ENCODE results near the gene MAP3K19.
"Not testable (repeated sequence)": the region's sequence is repeated elsewhere in the genome, so short reads cannot be mapped to it uniquely, and the experiment has no call there.

MAP3K19 gene

DNA sequence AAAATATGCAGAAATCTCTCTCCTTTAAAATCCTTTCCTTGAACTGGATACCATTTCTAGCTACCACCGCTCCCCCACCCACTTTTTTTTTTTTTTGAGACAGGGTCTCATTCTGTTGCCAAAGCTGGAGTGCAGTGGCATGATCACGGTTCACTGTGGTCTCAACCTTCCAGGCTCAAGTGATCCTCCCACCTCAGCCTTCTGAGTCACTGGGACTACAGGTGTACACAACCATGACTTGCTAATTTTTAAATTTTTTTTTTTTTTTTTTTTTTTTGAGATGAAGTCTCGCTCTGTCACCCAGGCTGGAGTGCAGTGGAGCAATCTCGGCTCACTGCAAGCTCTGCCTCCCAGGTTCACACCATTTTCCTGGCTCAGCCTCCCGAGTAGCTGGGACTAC, 70.1 kb downstream of the MAP3K19 start:
- DNase-seq, result not testable (repeated sequence)

- DNase-seq, result no peak
Measured at GRCh38 chr2:134976074-134976702, 71.1 kb downstream of the MAP3K19 start.

DNA sequence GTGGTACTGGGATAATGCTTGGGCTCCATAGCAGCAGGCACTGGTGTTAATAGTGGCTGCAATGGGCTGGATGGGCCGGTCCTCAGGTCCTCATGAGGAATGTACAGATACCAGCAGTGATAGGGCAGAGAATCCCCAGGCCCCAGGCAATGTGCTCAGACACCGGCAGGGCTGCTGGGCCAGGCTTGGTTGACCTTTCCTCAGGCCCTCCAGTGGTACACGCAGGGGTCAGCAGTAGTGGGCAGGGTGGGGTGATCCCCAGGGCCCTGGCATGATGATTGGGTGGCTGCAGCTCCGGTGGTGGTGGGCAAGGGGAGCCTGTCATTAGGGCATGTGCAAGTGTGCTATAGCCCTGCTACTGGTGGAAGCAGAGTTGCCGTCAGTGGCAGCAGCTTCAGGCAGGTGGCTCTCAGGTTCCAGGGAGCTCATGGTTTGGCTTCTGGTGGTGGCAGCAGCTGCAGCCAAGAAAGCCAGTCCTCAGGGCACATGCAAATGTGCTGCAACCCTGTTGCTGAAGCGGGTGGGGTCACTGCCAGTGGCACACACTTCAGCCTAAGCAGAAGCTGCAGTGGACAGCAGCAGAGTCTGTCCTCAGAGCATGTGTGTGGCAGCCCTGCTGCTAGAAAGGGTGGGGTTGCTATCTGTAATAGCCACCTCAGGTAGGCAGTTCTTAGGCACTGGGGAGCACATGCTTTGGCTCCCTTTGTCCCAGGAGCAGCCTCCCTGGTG, 71.8 kb downstream of the MAP3K19 start:
- no peak for DNase-seq

DNA sequence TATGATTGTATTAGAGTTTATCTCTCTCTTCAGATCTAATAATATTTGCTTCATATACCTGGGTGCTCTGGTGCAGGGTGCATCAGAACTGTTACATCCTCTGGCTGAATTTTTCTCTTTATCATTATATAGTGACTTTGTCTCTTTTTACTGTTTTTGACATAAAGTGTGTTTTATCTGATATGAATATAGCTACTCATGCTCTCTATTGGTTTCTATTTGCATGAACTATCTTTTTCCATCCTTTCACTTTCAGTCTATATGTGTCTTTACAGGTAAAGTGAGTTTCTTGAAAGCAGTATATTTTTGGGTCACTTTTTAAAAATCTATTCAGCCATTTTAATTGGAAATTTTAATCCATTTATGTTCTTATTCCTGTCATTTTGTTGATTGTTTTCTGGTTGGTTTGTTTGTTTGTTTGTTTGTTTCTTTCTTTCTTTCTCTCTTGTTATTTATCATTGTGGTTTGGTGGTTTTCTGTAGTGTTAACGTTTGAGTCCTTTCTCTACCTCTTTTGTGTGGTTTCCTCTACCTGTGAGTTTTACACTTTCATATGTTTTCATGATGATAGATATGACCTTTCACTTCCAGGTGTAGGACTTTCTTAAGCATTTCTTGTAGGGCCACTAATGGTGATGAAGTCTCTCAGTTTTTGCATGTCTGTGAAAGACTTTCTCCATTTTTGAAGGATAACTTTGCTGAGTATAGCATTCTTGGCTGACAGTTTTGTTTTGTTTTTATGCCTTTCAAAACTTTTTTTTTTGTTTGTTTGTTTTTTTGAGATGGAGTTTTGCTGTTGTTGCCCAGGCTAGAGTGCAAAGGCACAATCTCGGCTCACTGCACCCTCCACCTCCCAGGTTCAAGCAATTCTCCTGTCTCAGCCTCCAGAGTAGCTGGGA, 73.8 kb downstream of the MAP3K19 start:
- DNase-seq, result no peak

DNA sequence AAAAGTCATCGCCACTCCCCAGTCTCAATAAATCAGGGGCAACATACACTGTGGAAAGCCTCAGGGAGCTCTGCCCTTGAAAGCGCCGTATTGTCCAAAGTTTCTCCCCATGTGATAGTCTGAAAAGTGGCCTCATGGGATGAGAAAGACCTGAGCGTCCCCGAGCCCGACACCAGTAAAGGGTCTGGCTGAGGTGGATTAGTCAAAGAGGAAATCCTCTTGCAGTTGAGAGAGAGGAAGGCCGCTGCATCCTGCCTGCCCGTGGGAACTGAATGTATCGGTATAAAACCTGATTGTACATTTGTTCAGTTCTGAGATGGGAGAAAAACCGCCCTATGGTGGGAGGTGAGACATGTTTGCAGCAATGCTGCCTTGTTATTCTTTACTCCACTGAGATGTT, 80.1 kb downstream of the MAP3K19 start:
- not testable (repeated sequence) for DNase-seq

- DNase-seq, result no peak
Measured at GRCh38 chr2:134957477-134957876, 89.8 kb downstream of the MAP3K19 start.

DNA sequence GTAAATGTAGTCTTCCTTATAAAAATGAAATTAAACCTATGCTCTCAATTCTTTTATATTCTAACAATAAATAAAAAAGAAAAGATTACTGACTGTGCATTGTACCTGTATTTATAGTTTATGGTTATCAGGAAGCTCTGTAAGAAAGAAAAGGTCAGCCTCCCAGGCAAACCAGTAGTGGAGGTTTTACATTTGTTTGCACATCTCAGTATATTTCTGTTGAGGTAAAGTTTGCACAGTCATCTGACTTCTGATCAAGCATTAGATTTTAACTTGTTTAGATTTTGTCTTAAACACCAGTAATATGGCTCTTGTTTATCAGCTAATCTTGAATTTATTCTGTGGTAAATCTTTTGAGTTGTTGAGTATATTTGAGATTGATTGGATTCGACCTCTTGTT, 91.5 kb downstream of the MAP3K19 start:
- no peak for DNase-seq

DNA sequence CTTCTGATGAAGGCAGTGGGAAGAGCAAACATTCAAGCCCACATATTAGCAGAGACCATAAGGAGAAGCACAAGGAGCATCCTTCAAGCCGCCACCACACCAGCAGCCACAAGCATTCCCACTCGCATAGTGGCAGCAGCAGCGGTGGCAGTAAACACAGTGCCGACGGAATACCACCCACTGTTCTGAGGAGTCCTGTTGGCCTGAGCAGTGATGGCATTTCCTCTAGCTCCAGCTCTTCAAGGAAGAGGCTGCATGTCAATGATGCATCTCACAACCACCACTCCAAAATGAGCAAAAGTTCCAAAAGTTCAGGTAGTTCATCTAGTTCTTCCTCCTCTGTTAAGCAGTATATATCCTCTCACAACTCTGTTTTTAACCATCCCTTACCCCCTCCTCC, 93.2 kb downstream of the MAP3K19 start:
- no peak for DNase-seq

GRCh38 chr2:134952608-134953007, 94.6 kb downstream of the MAP3K19 start:
- no peak for DNase-seq

DNA sequence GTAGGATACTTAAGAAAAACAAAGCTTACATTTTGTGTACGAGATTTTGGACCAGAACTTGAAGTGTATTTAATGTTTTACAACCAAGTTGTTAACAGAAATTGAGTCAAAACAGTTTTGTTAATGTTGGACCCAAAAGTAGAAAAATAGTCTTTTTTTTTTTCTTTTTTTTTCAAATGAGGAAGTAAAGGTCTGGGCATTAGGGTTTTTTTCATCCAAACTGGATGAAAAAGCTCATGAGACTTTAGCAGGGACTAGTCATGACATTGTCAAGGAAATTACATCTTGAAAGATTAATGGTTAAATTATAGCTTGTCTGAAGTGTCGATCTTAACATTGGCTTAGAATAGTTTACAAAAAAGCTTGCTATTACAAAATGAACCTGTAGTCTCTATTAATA, 96.4 kb downstream of the MAP3K19 start:
- DNase-seq, result no peak

GRCh38 chr2:134949981-134950708, 97.1 kb downstream of the MAP3K19 start:
- no peak for DNase-seq

GRCh38 chr2:134946073-134946472, 101.2 kb downstream of the MAP3K19 start:
- DNase-seq, result no peak

DNA sequence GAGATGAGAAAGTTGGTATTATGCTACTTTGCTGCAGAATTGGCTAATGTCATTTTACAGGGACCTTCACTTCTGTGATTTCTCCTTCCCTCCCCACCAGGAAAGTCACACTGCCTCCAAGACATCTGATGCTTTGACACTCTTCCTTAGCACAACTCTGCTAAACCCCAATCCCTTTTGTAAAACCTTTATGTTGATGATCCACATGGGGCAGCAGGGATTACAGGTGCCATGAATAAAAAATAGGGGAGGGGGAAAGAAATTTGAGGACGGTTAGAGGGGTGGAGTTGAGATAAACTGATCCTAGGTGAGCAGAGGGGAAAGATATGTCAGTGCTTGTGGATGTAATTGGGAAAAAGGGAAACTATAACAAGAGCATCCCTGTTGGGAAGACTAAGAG, 102.3 kb downstream of the MAP3K19 start:
- DNase-seq, result no peak

GRCh38 chr2:134943540-134943939, 103.7 kb downstream of the MAP3K19 start:
- DNase-seq, result no peak

DNA sequence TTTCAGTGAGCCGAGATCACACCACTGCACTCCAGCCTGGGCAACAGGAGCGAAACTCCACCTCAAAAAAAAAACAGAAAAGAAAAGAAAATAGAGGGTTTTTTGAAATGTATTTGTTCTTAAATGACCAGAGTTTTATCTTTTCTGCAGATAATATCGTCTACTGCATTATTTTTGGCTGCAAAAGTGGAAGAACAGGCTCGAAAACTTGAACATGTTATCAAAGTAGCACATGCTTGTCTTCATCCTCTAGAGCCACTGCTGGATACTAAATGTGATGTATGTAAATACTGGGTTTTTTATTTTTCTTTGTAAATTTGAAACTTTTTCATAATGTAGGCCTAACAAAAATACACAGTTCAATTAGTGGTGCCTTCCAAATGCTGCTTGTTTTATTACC, 110.6 kb downstream of the MAP3K19 start:
- DNase-seq, result no peak

DNA sequence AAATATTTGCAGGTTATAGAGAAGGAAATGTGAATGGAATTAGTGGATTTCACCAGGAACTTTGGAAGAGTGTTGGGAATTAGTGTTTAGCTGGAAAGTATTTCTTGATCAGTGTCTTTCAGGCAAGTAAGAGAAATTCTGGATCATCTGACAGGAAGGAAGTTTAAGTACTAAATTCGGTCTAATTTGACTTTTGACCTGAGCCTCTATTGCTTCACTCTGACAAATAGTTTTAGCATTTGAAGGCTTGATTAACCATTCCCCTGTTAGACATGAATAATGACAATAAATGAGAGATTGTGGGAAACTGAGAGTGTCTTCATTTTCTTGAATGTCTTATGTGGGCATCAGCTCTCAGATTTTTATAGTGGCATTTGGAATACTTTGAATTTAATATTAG, 112.6 kb downstream of the MAP3K19 start:
- DNase-seq, result no peak

DNA sequence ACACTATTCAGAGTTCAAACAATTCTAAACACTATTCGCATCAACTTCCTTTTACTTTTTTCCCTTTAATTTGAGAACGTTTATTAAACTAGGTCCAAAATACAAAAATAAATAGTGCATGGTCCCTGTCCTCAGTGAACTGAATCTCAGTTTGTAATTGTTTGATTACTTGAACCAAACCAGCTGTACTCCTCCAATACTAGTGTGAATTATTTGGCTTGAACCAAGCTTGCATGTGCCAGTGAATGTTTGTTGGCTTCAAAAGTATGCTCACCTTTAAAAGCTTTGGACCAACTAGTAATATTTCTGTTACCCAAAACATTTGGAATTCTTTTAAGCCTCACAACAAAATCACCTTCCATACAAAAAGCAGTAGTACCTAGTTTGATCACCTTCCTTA, 113.1 kb downstream of the MAP3K19 start:
- DNase-seq, result no peak

GRCh38 chr2:134933732-134934131, 113.5 kb downstream of the MAP3K19 start:
- no peak for DNase-seq

DNA sequence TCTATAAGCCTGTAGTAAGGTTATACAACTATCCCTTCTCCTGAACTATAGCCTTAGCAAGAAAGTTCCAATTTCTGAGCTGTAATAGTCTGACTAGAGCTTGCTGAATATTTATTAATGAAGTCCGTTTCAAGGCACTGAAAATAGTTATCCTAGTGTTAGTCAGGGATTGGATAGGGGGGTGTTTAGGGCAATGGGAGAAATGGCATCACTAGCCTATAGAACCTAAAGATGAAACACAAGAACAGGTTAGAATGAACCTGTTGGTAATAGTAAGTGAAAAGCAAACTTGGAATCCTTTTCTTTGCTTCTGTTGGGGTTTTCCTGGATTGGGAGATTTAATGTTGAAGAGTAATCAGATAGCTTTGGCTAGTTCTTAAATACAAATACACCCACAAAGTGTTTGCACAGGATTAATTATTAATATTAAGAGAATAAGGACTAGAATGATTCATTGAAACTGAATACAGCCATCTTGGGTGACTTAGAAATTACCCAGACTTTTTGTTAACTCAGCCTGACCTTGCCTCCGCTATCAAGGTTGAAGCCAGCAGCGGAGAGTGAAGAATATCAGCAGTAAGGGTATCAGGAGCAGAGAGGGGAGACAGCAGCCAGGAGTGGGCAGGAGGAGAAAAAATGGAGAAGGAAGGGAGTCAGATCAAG, 114.3 kb downstream of the MAP3K19 start:
- DNase-seq, result no peak

GRCh38 chr2:134927195-134927594, 120.1 kb downstream of the MAP3K19 start:
- no peak for DNase-seq

- DNase-seq, result no peak
Measured at GRCh38 chr2:134926231-134926931, 120.9 kb downstream of the MAP3K19 start.

GRCh38 chr2:134924912-134925311, 122.3 kb downstream of the MAP3K19 start:
- DNase-seq, result no peak
